Esophagus muscularis mucosa (tissue), 3 donors: ENCODE measurements around the gene SMARCC2.

Experiments used
- EP300 ChIP-seq: sonication (generic); formaldehyde crosslinking; IDR thresholded peaks from one replicate; pipeline ENCODE4 v1.6.1; 2017; ENCODE audit warnings: antibody characterized with exemption
- POLR2AphosphoS5 ChIP-seq, 2 donors: sonication (generic); formaldehyde crosslinking; IDR thresholded peaks; one replicate each; pipeline ENCODE4 v1.6.1; 2017; ENCODE audit warnings: antibody characterized with exemption in 2 of 2

DNA sequence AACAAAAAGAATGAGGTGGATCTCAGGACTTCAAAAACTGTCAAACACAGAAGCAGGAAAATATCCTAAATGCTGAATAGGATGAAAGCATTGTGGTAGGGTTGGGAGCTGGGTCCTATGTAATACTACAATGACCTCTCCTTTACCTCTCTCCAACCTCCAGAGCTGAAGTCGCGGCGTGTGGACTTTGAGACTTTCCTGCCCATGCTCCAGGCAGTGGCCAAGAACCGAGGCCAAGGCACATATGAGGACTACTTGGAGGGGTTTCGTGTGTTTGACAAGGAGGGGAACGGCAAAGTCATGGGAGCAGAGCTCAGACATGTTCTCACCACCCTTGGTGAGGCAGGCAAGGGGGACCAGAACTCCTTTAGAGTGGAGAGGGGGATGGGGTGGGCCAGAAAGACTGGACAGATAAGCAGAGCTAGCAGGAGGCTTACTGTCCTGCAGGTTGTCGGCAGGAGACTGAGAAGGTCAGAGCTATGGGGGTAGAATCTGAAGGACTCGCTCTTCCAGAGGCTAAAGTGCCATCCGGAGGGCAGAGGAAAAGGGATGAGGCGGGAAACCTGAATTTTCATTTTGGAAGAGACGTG lies 33.9 kb downstream of the SMARCC2 start:
- TF ChIP-seq POLR2AphosphoS5 (IDR thresholded peaks at IDR 0.05) (no peak), EP300 (no peak)
